ENCODE results near the gene EXOC5.

EXOC5 gene, protein sequence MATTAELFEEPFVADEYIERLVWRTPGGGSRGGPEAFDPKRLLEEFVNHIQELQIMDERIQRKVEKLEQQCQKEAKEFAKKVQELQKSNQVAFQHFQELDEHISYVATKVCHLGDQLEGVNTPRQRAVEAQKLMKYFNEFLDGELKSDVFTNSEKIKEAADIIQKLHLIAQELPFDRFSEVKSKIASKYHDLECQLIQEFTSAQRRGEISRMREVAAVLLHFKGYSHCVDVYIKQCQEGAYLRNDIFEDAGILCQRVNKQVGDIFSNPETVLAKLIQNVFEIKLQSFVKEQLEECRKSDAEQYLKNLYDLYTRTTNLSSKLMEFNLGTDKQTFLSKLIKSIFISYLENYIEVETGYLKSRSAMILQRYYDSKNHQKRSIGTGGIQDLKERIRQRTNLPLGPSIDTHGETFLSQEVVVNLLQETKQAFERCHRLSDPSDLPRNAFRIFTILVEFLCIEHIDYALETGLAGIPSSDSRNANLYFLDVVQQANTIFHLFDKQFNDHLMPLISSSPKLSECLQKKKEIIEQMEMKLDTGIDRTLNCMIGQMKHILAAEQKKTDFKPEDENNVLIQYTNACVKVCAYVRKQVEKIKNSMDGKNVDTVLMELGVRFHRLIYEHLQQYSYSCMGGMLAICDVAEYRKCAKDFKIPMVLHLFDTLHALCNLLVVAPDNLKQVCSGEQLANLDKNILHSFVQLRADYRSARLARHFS

DNA sequence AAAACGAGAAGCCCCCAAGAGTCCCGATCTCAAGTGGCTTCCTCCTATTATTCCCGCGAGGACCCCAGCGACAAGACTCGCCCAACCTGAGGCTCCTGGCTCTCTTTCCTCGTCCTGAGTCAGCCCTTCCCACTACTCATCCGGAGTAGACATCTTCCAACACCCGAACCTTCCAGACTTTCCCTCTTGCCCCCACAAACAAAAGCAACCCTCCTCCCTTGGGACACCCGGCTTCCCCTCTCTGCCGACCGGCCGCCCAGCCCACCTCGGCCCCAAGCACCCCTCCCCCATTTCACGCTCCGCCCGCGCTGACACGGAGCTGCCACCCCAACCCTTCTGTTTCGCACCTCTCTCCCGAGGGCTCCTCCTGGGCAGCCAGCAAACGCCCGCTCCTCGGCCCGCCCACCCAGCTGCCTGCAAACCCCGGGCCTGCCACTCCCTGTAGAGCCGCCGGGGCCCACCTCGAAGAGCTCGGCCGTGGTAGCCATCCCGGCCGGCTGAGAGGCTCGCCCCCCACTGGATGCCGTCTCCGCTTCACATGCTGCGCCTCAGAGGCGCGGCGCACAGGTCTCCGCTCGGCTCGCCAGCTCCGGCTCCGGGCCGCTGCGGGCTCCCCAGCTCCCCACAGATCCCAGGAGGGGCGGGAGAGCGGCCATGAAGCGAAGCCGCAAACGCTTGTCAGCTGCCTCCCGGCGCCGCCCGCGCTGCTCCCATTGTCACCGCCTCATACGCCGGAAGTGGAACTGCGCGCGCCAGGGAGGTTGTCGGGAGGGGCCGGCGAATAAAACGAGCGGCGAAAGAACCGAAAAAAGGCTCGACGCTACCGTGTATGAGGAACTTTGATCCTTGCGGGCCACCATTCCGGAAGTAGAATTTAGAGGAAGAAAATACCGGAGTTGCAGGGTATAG is at the start of gene EXOC5, which contains the start of gene AP5M1:
EXOC5 (minus strand) TSS at position 745 of the 909 bp plus-strand sequence; CDS start at position 488, 257 bp downstream.
AP5M1 (plus strand) TSS at position 811 of the 909 bp plus-strand sequence. CDS start 344 bp downstream, outside the sequence.
- DNase-seq = peak; percentile 22 to 96 (median 87)

DNA sequence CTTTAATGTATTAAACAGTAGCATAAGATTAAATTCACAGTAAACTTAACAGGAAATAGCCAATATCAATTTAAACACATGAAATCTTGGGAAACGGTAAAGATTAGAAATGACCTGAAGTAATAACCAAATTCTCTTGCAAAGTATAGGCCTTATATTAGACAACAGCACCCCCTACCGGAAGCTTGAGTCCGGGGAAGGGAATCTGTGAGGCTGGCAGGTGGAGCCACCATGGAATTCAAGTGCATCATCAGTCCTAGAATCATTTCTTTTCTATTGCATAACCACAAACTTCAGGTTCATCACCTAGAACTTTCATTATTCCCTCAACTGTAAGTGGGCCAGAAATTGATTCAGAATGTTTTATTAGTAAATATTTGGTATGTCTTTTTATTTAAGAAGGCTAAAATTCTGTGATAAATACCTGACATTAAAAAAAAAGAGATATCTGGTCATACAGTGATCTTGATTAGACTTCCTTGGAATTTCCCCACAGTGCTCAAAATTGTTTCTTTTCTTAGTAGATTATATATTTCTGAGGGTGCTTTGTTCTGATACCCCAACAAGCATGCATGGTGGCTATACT is 48.6 kb upstream of the EXOC5 start:
- peak in 51 of 56 donors; percentile 1 to 84 (median 35) for DNase-seq

DNA sequence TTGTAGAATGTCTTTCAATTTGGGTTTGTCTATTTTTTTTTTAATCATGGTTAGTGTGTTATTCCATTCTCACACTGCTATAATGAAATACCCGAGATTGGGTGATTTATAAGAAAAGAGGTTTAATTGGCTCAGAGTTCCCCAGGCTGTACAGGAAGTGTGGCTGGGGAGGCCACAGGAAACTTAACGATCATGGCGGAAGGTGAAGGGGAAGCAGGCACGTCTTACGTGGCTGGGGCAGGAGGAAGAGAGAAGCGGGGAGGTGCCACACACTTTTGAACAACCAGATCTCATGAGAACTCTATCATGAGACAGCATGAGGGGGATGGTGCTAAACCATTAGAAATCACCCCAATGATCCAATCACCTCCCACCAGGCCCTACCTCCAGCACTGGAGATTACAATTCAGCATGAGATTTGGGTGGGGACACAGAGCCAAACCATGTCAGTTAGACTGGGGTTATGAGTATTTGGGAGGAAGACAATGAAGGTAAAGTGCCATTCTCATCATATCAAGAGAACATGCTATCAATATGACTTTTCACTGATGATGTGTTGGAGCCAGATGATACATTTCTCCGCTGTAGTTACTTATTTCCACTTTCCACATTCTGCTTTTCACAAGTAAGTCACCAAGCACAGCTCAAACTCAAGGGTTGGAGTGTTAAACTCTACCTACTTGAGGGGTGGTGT is 45.8 kb upstream of the EXOC5 start:
- no peak for DNase-seq

DNA sequence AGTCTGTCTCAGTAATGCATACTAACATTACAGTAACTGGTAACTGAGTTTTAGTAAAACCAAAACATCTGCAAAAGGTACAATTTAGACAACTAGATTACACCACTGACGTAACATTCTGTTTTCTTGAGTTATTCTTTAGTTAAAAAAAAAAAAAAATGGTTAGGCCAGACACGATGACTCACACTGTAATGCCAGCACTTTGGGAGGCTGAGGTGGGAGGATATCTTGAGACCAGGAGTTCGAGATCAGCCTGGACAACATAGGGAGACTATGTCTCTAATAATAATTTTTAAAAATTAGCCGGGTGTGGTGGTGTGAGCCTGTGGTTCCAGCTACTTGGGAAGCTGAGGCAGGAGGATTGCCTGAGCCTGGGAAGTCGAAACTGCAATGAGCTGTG is 34.2 kb upstream of the EXOC5 start:
- no peak for DNase-seq

DNA sequence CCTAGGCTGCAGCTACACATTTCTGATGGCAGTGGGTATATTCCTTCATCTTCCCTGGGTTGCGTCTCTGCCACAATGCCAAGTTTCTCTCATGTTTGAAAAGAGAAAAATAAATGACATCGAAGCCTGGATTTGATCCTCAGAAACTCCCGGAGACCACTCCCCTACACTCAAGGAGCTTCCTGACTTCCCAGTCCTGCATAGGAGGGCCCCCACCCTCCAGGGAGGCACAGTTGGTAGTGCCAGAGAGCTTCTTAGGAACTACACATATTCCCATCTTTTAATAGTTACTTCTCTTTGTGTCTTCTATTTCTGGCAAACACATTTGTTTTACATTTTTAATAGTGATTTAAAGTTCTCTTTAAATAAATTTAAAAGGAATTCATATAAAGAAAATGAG is 30.8 kb upstream of the EXOC5 start:
- peak in 1 of 56 donors; percentile 1 for DNase-seq

DNA sequence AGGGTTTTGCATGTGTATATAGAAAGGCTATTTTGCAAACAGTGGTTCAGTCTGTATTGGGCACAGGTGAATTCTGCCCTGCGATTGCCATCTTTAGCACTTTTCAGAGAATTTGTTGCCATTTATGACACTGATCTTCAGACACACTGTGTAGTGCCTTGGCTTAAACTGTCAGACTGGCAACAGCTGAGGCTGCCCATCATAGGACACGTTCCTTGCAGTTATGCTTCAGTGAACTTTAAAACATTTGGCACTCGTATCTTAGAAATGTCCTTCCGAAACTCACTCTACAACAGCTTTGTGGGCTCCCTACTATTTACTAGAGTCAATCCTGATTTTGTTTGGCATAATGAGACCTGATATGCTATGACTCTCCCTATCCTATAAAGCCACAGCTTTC is 29.1 kb upstream of the EXOC5 start:
- DNase-seq = no peak

DNA sequence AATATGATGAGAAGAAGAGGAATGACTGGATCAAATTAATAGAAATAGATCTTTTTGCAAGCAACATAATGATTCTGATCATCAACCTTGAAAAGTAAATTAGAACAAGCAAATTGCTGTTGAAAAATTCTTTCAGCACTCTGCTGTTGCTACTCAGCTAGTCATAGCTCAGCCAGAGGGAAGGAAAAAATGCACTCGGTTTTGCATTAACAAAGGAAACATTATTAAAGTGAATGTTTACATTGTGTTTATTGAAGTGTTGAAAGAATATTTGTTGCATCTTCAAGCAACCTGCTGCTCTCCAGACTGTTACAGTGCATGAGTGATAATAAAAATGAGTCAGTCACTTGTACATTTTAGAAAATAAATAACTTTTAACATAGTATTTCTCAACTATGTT is 26.5 kb upstream of the EXOC5 start:
- no peak for DNase-seq

DNA sequence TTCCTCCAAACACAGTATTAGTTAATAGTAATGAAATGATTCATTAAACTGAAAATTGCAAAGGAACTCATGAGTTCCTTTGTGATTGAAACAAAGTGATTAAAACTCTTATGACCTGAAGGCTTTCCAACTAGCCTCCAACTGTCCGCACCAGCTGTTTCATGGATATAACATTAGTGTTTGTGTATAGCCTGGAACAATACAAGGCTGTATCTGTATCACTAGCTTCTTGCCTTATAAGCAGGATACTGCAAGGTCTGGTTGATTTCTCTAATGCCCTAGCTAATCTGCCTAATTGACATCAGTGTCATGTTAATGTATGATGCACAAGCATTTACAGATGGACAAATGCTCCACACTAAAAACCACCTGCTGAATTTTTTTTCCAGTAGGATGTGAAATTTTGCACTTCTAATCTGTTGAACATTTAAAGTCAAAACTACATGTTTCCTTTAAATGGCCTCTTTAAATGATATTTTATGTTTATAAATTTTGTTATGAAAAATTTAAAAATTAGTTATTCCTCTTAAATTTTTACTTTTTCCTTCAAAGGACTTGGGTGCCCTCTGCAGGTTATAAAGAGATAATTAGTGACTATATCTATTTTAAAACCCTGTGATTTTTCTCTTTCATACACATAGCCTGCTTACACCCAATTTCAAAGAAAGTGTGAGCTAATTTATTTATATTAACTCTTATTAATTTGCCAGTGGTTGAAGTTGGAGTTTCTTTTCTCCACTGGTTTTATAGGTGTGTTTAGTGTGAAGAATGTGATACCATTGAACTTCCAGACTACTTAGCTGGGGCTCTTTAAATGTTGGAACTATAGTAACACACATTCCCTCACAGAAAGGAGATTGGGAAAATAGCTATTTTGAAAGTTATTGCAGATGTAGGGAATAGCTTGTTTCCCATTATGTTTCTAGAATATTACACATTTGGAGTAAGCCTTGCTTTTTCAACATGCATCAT is 25.4 kb upstream of the EXOC5 start:
- no peak for DNase-seq

DNA sequence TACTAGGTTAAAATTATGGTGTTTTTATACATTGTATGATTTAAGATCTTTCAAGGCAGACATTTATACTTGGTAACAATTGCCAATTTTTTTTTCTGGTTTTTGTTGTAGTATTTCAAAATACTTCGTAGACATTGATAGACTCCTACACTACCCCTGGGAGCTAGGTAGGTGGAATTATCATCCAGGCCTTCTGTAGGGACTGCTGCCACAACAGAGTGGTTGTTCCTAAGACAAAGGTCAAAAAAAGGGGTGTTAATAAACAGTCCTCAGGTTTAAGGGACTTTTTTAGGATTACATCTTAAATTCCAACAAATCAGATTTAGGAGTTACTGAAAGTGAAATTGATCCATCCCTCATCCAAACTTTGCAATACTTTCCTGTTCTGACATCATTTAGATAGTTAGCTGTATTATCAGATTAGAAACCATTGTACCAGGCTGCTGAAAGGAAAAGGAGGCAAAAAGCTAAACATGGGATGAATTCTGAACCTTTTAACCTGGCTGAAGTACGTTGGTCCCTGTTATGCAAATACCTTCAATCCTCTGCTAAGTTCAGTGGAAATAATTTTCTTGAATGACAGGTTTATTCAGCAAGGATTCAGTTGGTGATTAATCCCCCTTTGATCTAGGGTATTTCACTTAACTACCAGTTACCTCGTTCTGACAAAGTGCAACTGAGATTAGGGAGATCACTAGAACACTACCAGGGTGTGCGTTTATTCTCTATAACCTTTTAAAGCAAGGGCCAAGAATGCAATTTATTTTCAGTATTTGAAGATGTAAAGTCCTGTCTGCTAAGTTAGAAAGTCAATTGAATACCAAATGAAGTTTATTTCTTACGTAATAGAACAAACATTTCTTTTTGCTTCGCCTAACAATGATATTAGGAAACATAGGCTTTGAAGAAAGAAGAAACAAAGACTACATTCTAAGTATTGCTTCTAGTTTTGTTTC is 23.3 kb upstream of the EXOC5 start:
- no peak for DNase-seq

DNA sequence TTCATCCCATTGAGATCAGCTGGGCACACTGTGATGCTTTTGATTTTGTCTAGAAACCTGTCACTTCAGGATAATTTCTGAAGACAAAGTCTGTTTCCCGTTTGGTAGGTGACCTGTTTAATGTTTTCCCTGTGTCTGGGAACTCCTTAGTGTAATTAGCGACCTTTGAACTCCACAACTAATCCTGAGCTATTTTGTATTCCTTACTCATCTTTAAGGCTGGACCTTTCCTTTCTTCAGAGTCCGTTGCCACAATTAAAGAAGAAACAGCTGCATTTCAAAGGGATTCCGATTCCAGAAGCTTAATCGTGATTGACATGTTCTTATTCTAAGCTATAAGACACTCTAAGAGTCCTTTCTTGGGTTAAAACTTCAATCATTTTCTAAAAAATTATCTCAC is 22.0 kb upstream of the EXOC5 start:
- DNase-seq = no peak

DNA sequence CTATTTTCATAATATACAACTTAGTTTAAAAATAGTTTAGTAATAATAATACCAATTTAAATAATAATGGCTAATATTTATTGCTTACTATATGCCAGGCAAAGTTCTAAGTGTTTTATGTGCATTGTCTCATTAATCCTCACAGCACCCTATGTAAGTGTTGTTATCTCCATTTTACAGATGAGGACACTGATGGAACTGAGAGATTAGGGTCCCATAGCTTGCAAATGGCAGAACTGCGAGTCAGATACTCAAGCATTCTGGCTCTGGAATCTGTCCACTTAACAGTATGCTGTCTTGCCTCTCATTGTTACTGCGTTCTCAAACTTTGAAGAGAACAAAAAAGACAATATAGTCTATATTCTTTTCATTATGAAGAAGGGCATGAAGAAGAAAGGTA is 19.0 kb upstream of the EXOC5 start:
- no peak for DNase-seq

DNA sequence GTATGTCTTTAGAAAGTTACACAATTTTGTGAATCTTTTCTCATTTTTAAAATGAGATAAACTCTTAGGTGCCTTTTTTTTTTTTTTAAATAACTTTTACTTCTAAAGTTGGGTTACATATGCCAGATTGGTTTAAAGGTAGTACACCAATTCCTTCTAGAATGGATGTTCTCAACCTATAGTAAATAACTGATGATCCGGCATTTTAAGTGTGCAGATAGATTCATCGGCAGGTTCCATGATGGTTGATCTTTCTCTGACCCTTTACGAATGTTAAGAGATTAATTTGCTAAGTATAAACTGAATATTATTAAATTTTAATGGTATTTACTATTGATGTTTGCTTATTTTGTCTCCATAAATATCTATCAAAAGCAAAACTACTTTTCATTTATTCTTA is 8.4 kb upstream of the EXOC5 start:
- no peak for DNase-seq

DNA sequence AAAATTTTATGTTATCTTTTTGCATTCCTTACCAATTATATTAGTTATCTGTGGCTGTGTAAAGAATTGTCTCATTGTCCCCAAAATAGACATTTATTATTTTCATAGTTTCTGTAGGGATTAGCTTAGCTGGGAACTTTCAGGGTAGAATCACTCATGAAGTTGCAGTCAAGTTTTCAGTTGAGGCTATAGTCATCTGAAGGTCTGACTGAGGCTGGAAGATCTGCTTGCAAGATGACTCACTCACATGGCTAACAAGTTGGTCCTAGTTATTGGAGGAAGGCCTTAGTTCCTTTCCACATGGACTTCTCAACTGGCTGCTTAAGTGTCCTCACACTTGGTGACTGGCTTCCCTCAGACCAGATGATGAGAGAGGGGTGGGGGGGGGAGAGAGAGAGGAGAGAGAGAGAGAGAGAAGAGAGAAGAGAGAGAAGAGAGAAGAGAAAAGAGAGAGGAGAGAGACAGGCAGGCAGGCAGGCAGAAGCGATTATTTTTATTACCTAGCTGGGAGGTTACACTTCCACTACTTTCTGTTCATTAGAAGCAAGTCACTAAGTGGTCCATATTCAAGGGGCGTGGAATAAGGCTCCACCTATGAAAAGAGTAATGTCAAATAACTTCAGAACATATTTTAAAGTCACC is 6.4 kb upstream of the EXOC5 start:
- no peak for DNase-seq

DNA sequence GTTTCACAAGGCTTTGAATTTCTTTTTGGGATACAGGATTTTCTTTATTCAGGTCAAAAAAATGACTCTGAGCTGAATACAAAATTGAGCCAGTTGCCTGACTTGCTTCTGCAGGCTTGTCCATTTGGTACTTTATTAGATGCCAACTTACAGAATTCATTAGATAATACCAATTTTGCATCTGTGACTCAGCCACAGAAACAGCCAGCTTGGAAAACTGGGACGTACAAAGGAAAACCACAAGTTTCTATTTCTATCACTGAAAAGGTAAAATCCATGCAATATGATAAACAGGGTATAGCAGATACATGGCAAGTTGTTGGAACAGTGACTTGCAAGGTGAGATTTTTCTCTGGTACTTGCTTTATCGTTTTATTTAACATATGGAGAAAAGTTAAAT is 5.8 kb upstream of the EXOC5 start:
- DNase-seq = no peak

DNA sequence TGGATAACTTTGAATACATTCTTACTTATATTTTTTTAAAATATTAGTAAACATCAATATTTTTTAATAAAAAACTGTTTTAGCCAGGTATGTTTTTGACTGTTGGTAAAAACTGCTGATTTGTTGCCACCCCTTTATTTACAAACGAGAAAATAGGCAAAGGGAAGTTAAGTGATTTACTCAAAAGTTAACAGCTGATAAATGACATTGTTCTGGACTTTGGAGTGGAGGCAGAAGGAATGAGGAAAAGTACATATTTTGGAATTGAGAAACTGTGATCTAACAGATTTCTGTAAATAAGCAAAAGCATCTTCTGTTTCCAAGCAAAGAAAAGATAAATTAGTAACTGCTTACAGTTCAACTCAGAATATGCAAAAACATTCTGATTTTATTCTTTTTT is 4.5 kb upstream of the EXOC5 start:
- DNase-seq = no peak

DNA sequence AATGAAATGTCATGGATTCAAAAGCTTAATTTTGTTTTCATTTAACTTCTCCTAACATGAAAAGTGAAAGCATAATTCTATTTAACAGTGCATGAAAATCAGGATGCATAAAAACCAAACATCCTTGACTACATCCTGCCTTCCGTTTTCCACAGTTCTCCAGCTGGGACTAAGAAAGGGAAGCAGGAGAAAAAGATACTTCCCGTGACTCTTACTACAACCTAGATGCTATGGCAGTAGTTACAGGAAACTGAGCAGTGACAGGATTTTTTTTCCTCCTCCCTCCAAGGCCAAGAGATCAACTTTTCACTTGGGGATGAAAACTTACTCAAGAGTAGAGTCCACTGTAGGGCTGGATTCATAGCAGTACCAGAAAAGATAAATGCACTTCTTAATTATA is 2.6 kb downstream of the EXOC5 start:
- DNase-seq = no peak

DNA sequence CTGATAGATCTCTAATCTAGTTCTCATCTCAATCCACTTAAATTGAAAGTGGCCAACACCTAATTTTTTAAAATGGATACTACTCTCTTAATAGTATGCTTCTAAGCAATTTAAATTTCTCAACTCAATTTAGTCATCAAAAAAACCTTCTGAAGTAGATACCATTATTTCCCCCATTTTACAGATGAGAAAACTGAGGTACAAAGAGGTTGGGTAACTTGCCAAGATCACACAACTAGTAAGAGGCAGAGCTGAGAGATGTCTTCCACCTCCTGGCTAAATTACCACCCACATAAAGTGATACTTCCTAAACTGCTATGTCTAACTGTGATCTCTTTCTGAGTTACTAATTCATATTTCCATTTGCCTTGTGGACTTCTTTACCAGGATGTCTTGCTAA is 6.6 kb downstream of the EXOC5 start:
- DNase-seq = no peak

DNA sequence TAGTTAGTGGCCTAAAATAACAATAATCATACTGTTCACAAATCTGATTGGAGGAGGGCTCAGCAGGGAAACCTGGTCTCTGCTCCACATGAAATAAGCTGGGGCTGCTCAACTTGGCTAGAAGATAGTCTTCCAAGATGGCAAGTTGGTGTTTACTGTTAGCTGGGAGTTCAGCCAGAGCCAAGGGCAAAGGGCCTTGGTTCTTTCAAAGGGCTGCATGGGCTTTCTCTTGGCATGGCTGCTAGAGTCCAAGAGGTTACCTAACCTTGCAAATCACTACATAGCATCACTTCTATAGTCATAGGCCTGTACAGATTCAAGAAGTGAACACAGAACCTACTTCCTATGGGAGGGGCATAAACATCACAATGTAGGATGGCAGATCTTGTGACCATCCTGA is 7.1 kb downstream of the EXOC5 start:
- no peak for DNase-seq

All from nucleus accumbens (tissue), 56 donors.